Measurements from ENCODE around the gene GRIFIN.
A peak's percentile ranks its signal among the peaks of the same experiment; 100 is the strongest.
"Not testable (repeated sequence)": the region's sequence is repeated elsewhere in the genome, so short reads cannot be mapped to it uniquely, and the experiment has no call there.

GRIFIN gene

GRCh38 chr7:2478399-2478785 lies 2.2 kb upstream of the GRIFIN start:
- no peak for DNase-seq (ENCODE audit: low read depth in 2 of 2)

GRCh38 chr7:2477447-2478398 lies 1.5 kb upstream of the GRIFIN start:
- peak; percentile 55 to 56 for DNase-seq (ENCODE audit: low read depth in 2 of 2)

GRCh38 chr7:2476776-2477446 lies 713 bp upstream of the GRIFIN start:
- DNase-seq (ENCODE audit: low read depth in 2 of 2): no peak

GRCh38 chr7:2475678-2476015 lies 551 bp downstream of the GRIFIN start:
- no peak for DNase-seq (ENCODE audit: low read depth in 2 of 2)

- DNase-seq (ENCODE audit: low read depth in 2 of 2): no peak
Measured at GRCh38 chr7:2474813-2475677, 1.2 kb downstream of the GRIFIN start.

- DNase-seq (ENCODE audit: low read depth in 2 of 2): no peak
Measured at GRCh38 chr7:2474224-2474623, 2.0 kb downstream of the GRIFIN start.

- no peak for DNase-seq (ENCODE audit: low read depth in 2 of 2)
Measured at GRCh38 chr7:2473496-2474180, 2.6 kb downstream of the GRIFIN start.

- DNase-seq (ENCODE audit: low read depth in 2 of 2): no peak
Measured at GRCh38 chr7:2472739-2473138, 3.5 kb downstream of the GRIFIN start.

GRCh38 chr7:2471396-2471795 lies 4.8 kb downstream of the GRIFIN start:
- DNase-seq (ENCODE audit: low read depth in 2 of 2): no peak

GRCh38 chr7:2471022-2471329 lies 5.2 kb downstream of the GRIFIN start:
- no peak for DNase-seq (ENCODE audit: low read depth in 2 of 2)

GRCh38 chr7:2470204-2471021 lies 5.8 kb downstream of the GRIFIN start:
- DNase-seq (ENCODE audit: low read depth in 2 of 2): no peak

GRCh38 chr7:2469460-2470203 lies 6.6 kb downstream of the GRIFIN start:
- DNase-seq (ENCODE audit: low read depth in 2 of 2): not testable (repeated sequence)

- DNase-seq (ENCODE audit: low read depth in 2 of 2): no peak
Measured at GRCh38 chr7:2468227-2468626, 8.0 kb downstream of the GRIFIN start.

GRCh38 chr7:2466675-2467074 lies 9.5 kb downstream of the GRIFIN start:
- DNase-seq (ENCODE audit: low read depth in 2 of 2): no peak

- DNase-seq (ENCODE audit: low read depth in 2 of 2): no peak
Measured at GRCh38 chr7:2465928-2466327, 10.3 kb downstream of the GRIFIN start.

- DNase-seq (ENCODE audit: low read depth in 2 of 2): no peak
Measured at GRCh38 chr7:2462731-2463130, 13.5 kb downstream of the GRIFIN start.

GRCh38 chr7:2461268-2462026 lies 14.8 kb downstream of the GRIFIN start:
- DNase-seq (ENCODE audit: low read depth in 2 of 2): no peak

- DNase-seq (ENCODE audit: low read depth in 2 of 2): no peak
Measured at GRCh38 chr7:2460641-2461040, 15.6 kb downstream of the GRIFIN start.

GRCh38 chr7:2460188-2460587 lies 16.0 kb downstream of the GRIFIN start:
- no peak for DNase-seq (ENCODE audit: low read depth in 2 of 2)

Measured in stimulated activated CD8-positive, alpha-beta memory T cell treated with anti-CD3 and anti-CD28 coated beads, Interleukin-2, amount 100 ng/mL, for 48 hours (primary cell).